Medulla oblongata (tissue), 1 donor: Measurements from ENCODE around the gene KLF7.

Source experiments
- DNase-seq: peaks from one replicate; pipeline ENCODE4 v3.0.0-alpha.2; 2015; ENCODE audit errors: extremely low spot score

The KLF7 gene

DNA sequence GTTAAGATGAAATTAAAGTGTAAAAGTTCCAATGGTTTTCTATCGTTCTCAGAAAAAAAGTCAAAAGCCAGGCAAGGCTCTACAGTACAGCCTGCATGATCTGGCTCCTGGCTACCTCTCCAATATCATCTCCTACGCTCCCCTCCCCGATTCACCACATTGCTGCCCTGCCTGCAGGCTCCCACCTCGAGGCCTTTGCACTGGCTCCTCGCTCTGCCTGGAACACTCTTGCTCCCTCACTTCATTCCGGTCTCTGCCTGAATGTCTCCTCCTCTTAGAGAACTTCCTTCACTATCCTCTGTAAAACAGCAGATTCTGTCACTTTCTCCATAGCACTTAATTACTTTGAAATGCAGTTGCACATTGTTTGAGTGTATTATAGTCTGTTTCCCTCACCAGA is 72.5 kb downstream of the KLF7 start:
- DNase-seq = no peak

DNA sequence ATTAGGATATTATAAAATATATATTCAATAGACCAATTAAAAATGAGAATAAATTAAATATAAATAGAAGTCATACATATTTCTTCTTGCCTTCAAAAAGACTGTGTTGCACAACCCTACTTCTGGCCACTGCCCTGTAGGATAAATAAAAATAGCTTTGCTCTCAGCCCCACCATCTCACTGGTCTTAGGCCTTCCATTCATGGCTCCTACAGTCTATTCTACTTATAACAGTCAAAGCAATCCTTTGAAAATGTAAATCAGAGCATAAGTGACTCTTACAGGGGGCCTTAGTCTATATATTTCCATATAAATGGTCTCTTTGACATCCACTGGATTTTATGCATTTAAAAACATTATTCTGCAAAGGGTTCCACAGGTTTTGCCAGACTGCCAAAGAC is 72.9 kb downstream of the KLF7 start:
- no peak for DNase-seq

- no peak for DNase-seq
These were observed 73.8 kb downstream of the KLF7 start for GRCh38 chr2:207091928-207092327.

GRCh38 chr2:207091176-207091575 is 74.6 kb downstream of the KLF7 start:
- peak; percentile 63 for DNase-seq

DNA sequence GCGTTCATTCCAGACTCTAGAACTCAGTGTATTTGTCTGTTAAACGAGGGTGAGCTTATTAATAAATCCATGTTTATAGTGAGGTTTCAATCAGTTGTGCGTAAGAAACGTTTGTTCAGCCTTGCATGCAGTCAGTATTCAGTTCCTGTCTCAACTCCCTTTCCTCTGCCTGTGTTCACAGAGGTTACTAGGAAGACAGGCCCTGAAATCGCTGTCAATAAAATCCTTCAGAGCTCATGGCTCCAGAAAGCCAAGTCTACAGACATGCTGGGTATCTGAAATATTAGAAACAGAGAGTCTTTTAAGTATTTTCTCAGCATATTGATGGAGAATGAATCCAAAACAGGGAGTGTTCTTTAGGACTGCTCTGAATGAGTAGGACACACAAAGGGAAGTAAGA is 75.4 kb downstream of the KLF7 start:
- DNase-seq = no peak

- no peak for DNase-seq
These were observed 76.9 kb downstream of the KLF7 start for GRCh38 chr2:207088839-207089238.

DNA sequence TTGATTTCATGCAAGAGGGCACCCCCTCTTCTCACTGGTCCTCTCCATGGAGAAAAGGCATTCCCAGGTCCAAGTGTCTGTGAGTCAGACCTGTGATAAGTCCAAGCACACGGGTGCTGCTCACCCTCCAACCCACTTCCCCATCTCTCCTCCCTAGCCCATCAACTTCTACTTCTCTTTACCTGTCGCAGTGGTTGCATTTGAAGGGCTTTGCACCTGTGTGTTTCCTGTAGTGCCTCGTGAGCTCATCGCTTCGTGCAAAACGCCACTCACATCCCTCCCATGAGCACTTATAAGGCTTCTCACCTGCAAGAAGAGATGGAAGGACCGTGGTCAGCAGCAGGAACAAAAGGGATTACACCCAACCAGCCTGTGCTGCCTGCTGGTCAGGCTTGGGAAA is 77.5 kb downstream of the KLF7 start:
- DNase-seq = no peak

DNA sequence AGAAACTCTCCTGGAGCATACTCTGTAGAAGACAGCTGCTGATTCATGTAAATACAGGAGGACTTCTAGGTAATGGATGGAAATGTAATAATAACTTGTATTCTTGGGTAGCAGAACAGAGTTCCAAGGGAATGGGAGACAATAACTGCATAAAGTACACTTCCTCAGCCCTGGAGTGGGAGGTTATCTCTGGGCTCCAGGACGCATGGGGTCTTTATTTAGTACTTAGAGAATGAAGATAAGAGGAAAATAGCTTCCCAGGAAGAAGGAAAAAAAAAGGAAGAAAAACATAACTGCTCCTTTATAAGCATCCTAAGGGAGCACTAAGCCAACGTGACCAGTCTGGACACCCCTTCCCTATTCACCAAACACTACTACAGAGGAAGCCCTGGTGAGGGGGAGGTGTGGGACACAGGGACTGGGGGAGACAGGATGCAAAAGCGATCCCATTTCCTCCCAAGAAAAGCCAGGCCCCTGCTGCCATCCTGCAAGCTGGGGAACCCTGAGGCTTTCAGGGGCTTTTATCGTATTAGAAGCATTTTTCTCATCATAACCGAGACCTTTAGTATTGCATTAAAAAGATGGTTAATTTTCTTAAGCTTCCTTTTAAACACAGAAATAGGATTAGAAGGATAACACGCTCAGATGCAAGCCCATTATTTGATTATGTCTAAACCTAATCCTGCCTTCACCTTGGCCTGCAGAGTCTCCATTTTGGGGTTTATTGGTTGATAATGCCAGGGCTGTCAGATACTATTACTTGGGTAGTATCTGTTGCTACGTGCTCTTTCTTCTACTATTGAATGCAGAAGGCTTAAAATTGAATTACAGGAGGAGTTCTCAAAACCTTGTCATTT is 78.5 kb downstream of the KLF7 start:
- DNase-seq = no peak

GRCh38 chr2:207086136-207086535 is 79.6 kb downstream of the KLF7 start:
- DNase-seq = peak; percentile 60

- no peak for DNase-seq
These were observed 80.6 kb downstream of the KLF7 start for GRCh38 chr2:207085110-207085509.

DNA sequence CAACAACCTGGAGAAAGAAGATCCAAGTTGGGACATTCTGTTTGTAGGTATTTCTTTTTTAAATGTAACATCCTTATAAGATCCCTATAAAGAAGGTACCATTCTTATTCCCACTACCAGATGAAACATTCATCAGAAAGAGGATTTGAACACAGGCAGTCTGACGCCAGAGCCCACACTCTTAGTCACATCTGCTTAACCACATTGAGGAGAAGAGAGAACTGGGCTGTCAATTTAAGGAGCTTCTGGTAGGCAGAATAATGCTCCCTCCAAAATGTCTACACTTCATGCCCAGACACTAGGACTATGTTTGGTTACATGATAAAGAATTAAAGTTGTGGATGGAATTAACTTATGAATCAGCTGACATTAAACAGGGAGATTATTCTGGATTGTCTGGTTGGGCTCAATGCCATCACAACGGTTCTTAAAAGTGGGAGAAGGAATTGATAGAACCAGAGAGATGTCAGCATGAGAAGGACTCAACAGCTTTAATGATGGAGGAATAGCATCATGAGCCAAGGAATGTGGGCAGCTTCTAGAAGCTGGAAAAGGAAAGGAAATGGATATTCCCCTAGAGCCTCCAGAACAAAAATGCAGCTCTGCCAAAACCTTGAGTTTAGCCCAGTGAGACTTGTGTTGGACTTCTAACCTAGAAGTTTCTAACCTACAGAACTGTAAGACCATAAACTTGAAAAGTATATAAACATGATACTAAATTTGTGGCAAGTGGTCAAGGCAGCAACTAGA is 82.2 kb downstream of the KLF7 start:
- no peak for DNase-seq

GRCh38 chr2:207082619-207083018 is 83.1 kb downstream of the KLF7 start:
- DNase-seq = no peak

- DNase-seq = peak; percentile 84
These were observed 87.5 kb downstream of the KLF7 start for GRCh38 chr2:207078186-207078798.

GRCh38 chr2:207077266-207077665 is 88.5 kb downstream of the KLF7 start:
- no peak for DNase-seq

DNA sequence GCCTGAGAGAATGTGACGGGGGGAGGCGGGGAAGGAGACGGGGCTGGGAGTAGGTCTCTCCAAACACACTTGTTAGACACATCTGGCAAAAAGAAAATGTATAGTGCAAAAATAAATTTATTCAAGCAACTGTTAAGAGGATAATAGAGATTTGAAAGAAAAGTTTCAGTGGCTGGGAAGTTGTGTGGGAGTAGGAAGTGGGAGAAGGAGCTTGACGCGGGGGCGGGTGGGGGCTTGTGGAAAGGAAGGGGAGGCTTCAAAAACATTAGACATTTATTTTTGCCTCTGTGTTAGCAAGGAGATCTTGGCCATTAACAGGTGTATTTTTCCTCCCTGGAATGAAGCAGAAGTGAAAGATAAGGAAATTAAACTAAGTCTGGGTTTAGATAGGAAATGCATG is 90.3 kb downstream of the KLF7 start:
- no peak for DNase-seq

DNA sequence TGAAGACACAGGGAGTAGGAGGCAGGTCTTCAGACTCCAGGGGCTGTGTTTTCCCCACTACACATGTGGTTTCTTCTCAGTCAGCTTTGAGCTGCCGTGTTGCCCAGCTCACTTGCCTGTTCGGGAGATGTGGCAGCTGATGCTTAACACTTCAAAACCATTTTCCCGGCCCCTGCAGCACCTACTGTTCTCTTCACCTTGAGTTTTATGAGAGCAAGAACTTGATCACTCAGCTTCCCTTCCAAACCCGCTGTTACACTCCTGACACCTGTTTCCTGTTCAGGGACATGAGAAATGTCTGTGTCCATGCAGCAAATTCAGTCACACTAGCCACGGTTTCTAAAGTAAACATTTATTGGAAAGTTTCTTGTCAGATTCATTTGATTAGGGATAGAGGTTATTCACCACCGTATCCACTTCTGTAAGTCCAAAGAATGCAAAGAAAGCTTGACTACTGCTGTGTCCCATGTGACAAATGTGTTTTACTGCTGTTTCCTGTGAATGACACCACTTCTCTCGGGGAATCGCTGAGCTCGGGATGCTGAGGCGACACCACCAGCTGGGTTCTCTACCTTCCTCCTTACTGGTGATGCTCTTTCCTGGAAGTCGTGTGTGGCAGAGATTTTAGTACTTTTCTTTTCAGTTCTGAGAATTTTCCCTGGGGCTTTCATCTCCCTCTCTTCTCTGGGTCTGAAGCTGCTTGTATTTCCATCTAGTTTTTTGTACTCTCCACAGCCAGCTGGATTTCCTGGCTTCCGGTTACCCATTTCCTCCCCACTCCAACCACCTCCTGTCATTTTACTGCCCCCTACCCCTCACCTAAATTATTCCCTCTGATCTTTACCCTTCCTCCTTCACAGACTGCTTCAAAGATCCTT is 91.7 kb downstream of the KLF7 start:
- peak; percentile 71 for DNase-seq

- no peak for DNase-seq
These were observed 92.3 kb downstream of the KLF7 start for GRCh38 chr2:207073412-207073800.

- no peak for DNase-seq
These were observed 93.2 kb downstream of the KLF7 start for GRCh38 chr2:207072571-207072970.

- no peak for DNase-seq
These were observed 93.9 kb downstream of the KLF7 start for GRCh38 chr2:207071820-207072219.

DNA sequence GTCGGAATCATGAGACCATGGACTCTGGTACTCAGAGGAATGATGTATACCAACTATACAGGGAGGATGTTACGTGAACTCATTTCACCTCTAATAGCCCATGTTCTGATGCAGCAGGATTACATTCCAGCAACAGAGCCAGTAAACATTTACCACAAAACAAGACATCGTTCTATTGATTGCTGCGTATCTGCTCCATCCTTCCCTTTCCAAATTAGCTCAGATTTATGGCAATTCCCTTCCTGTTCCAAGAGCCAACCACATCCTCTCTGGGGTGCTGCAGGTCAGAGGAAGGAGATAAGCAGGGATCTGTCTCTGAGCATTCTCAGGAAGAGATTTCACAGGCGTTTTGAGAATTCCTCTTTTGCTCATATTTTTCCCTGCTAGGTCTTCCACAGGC is 98.3 kb downstream of the KLF7 start:
- no peak for DNase-seq

DNA sequence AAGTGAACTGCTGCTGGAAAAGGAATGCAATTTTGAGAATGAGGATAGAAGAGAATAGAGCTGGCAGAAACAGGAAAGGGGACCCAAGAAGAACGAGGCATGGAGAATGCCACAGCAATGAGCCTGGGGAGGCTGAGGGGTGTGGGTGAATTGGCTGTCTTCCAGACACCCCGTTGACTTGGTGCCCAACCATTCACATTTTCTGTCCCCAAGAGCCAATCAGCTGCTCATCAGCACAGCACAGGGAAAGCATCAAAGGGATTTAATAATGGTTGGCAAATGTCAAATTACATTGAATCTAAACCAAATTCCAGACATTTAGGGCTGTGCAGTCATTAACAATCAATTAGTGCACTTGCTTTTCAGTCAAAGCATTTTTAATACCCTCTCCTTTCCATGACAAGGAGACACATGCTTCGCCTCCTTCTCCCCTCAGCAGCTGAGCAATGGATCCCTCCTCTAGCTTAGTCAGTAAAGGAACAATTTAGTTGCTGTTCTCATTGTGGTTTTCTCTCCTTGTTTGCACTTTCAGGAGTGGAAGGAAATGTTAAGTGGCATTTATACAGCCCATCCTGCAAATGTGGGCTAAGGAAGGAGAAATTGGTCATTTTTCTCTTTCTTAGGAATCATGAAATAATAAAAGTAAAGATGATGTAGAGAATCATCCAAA is 98.8 kb downstream of the KLF7 start:
- peak; percentile 54 for DNase-seq
